ENCODE data around the gene ANKFY1.

Gene ANKFY1

DNA sequence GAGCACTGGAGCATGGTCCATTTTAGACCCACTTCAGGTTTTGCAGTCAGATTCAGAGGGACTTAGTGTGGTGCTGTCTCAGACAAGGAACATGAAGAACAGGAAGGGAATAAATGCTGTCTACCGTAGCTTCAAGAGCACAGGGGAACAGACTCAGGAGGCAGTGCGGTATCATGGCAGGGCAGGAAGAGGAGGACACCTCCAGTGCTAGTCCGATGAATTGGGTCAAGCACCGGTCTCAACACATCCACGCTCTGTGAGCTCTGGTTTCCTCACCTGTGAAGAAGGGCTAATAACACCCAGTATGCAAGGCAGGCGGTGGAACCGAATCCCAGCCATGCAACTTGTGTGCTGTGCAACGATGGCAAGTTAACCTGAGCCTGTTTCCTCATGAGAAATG, 3.6 kb upstream of the ANKFY1 start:
- H3K27me3 ChIP-seq (ENCODE audit: insufficient read depth, low read length, poor library complexity) = no peaks in the 10 kb centered on the region
- H3K4me3 ChIP-seq (ENCODE audit: low read length) = no peak overlapping the region
- no peak overlapping the region for H3K18ac ChIP-seq (ENCODE audit: low read length)
- H2BK120ac ChIP-seq (ENCODE audit: low read depth, low read length) = no peak overlapping the region
- no peaks in the 10 kb centered on the region for H3K36me3 ChIP-seq (ENCODE audit: control insufficient read depth, insufficient read depth, low read length)
- no peak overlapping the region for H4K8ac ChIP-seq (ENCODE audit: low read depth, low read length)
- H3K4me1 ChIP-seq (ENCODE audit: control insufficient read depth, low read depth, low read length) = peaks cover 6% of the 10 kb centered on the region
- H3K79me1 ChIP-seq (ENCODE audit: low read length) = peaks cover 6% of the 10 kb centered on the region
- no peak overlapping the region for H3K4ac ChIP-seq (ENCODE audit: low read depth, low read length)
- no peak overlapping the region for H3K56ac ChIP-seq (ENCODE audit: low read length)
- no peak overlapping the region for H3K9ac ChIP-seq (ENCODE audit: low read length)
- no peak overlapping the region for H3K27ac ChIP-seq (ENCODE audit: low read depth, low read length)
- no peak overlapping the region for H2AK5ac ChIP-seq (ENCODE audit: low read length)
- no peak overlapping the region for H4K5ac ChIP-seq (ENCODE audit: low read length)
- H3K79me2 ChIP-seq (ENCODE audit: control insufficient read depth, insufficient read depth, low read length) = peaks cover 12% of the 10 kb centered on the region
- DNase-seq = no peak
- no CpG with 5 or more reads among the region's 8 CpGs for WGBS (ENCODE audit: extremely low coverage, insufficient coverage, low lambda C conversion rate)
- no peak overlapping the region for H2BK15ac ChIP-seq (replicated peaks; ENCODE audit: low read depth)
- H3K4me2 ChIP-seq (ENCODE audit: low read length) = no peak overlapping the region
- H2BK5ac ChIP-seq (ENCODE audit: low read length) = no peak overlapping the region
- no peak overlapping the region for H3K23ac ChIP-seq (ENCODE audit: low read length)

DNA sequence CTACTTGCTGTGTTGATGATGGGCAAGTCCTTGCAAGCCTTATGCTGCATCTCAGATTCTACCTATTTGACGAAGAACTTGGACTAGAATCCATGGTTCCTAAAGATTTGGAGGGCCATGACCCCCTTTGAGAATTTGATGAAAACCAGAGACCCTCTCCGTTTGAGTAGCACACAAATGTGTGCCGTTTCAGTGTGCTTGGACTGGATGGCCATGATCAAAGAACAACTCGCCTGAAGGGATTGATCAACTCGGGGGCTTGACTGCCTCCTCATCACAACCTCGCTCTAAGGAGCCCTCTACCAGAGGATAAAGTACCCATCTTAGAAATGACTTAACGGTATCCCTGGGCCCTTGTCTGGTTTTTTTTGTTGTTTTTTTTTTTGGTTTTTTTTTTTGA, 2.8 kb upstream of the ANKFY1 start:
- H4K5ac ChIP-seq (ENCODE audit: low read length) = no peak overlapping the region
- H3K27me3 ChIP-seq (ENCODE audit: insufficient read depth, low read length, poor library complexity) = no peaks in the 10 kb centered on the region
- H3K27ac ChIP-seq (ENCODE audit: low read depth, low read length) = no peak overlapping the region
- H3K23ac ChIP-seq (ENCODE audit: low read length) = no peak overlapping the region
- H3K4me3 ChIP-seq (ENCODE audit: low read length) = no peak overlapping the region
- no peak overlapping the region for H3K9ac ChIP-seq (ENCODE audit: low read length)
- no peaks in the 10 kb centered on the region for H3K36me3 ChIP-seq (ENCODE audit: control insufficient read depth, insufficient read depth, low read length)
- no peak overlapping the region for H3K18ac ChIP-seq (ENCODE audit: low read length)
- H4K8ac ChIP-seq (ENCODE audit: low read depth, low read length) = no peak overlapping the region
- H2BK5ac ChIP-seq (ENCODE audit: low read length) = no peak overlapping the region
- H3K4ac ChIP-seq (ENCODE audit: low read depth, low read length) = no peak overlapping the region
- WGBS (ENCODE audit: extremely low coverage, insufficient coverage, low lambda C conversion rate) = no CpG with 5 or more reads among the region's 7 CpGs
- no peak overlapping the region for H2BK15ac ChIP-seq (replicated peaks; ENCODE audit: low read depth)
- H3K79me1 ChIP-seq (ENCODE audit: low read length) = peaks cover 9% of the 10 kb centered on the region
- H3K79me2 ChIP-seq (ENCODE audit: control insufficient read depth, insufficient read depth, low read length) = peaks cover 20% of the 10 kb centered on the region
- DNase-seq = no peak
- H3K4me2 ChIP-seq (ENCODE audit: low read length) = no peak overlapping the region
- H2AK5ac ChIP-seq (ENCODE audit: low read length) = no peak overlapping the region
- H2BK120ac ChIP-seq (ENCODE audit: low read depth, low read length) = no peak overlapping the region
- peaks cover 6% of the 10 kb centered on the region for H3K4me1 ChIP-seq (ENCODE audit: control insufficient read depth, low read depth, low read length)
- no peak overlapping the region for H3K56ac ChIP-seq (ENCODE audit: low read length)

DNA sequence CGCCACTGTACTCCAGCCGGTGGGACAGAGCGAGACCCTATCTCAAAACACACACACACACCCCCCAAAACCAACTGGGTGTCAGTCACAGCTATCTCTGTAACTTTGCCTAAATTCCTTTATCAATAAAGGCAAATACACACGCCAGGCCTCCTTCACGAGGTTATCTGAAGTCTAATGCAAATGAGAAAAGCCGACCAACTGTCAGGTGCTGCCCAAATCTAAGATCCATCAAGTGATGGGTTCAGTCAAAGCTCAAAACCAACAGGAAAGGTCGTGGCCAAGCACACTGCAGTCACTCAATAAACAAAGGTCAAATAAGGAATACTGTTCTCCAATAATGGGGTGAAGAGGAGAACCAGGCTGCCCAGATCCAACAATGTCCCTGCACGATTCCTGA, 1.1 kb downstream of the ANKFY1 start:
- Histone ChIP-seq H3K79me2 (ENCODE audit: control insufficient read depth, insufficient read depth, low read length) (peaks cover 47% of the 10 kb centered on the region), H3K4me3 (ENCODE audit: low read length) (peak overlapping the region; percentile 72), H4K5ac (ENCODE audit: low read length) (no peak overlapping the region), H3K27ac (ENCODE audit: low read depth, low read length) (no peak overlapping the region), H3K9ac (ENCODE audit: low read length) (peak overlapping the region; percentile 85), H3K56ac (ENCODE audit: low read length) (peak overlapping the region; percentile 93), H3K4ac (ENCODE audit: low read depth, low read length) (no peak overlapping the region), H3K4me2 (ENCODE audit: low read length) (peak overlapping the region; percentile 98), H4K8ac (ENCODE audit: low read depth, low read length) (no peak overlapping the region), H2BK120ac (ENCODE audit: low read depth, low read length) (no peak overlapping the region), H3K79me1 (ENCODE audit: low read length) (peaks cover 22% of the 10 kb centered on the region), H3K4me1 (ENCODE audit: control insufficient read depth, low read depth, low read length) (peaks cover 6% of the 10 kb centered on the region), H2BK15ac (replicated peaks; ENCODE audit: low read depth) (no peak overlapping the region), H3K27me3 (ENCODE audit: insufficient read depth, low read length, poor library complexity) (no peaks in the 10 kb centered on the region), H2AK5ac (ENCODE audit: low read length) (no peak overlapping the region), H3K36me3 (ENCODE audit: control insufficient read depth, insufficient read depth, low read length) (no peaks in the 10 kb centered on the region), H3K23ac (ENCODE audit: low read length) (peak overlapping the region; percentile 20), H3K18ac (ENCODE audit: low read length) (no peak overlapping the region), H2BK5ac (ENCODE audit: low read length) (no peak overlapping the region)
- no peak for DNase-seq
- WGBS (ENCODE audit: extremely low coverage, insufficient coverage, low lambda C conversion rate) = no CpG with 5 or more reads among the region's 8 CpGs

DNA sequence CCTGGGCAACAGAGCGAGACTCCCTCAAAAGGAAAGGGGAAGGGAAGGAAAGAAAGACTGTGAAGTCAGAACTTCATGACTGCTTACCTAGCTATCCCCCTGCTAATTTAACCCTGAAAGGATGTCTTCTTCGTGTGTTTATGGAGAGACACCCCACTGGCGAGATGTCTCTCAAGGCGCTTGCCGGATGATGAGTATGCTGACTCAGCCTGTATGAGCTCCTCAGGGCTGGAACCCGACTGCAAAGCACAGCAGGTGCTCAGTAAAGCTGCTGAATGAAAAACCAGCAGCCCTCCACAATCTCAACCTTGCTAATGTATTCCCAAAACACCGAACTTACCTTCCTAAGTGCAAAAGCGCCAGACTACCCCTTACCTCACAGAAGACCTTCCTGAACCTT, 2.3 kb downstream of the ANKFY1 start:
- H3K23ac ChIP-seq (ENCODE audit: low read length) = no peak overlapping the region
- H3K79me2 ChIP-seq (ENCODE audit: control insufficient read depth, insufficient read depth, low read length) = peaks cover 57% of the 10 kb centered on the region
- H2BK120ac ChIP-seq (ENCODE audit: low read depth, low read length) = no peak overlapping the region
- peak; percentile 37 for DNase-seq
- H2BK5ac ChIP-seq (ENCODE audit: low read length) = no peak overlapping the region
- H4K8ac ChIP-seq (ENCODE audit: low read depth, low read length) = no peak overlapping the region
- no peak overlapping the region for H3K9ac ChIP-seq (ENCODE audit: low read length)
- no peaks in the 10 kb centered on the region for H3K36me3 ChIP-seq (ENCODE audit: control insufficient read depth, insufficient read depth, low read length)
- peaks cover 31% of the 10 kb centered on the region for H3K79me1 ChIP-seq (ENCODE audit: low read length)
- H3K4me2 ChIP-seq (ENCODE audit: low read length) = no peak overlapping the region
- no peak overlapping the region for H3K56ac ChIP-seq (ENCODE audit: low read length)
- no peaks in the 10 kb centered on the region for H3K27me3 ChIP-seq (ENCODE audit: insufficient read depth, low read length, poor library complexity)
- H3K27ac ChIP-seq (ENCODE audit: low read depth, low read length) = peak overlapping the region; percentile 40
- no peak overlapping the region for H3K4me3 ChIP-seq (ENCODE audit: low read length)
- no peak overlapping the region for H2AK5ac ChIP-seq (ENCODE audit: low read length)
- H4K5ac ChIP-seq (ENCODE audit: low read length) = no peak overlapping the region
- H3K18ac ChIP-seq (ENCODE audit: low read length) = no peak overlapping the region
- peaks cover 6% of the 10 kb centered on the region for H3K4me1 ChIP-seq (ENCODE audit: control insufficient read depth, low read depth, low read length)
- H3K4ac ChIP-seq (ENCODE audit: low read depth, low read length) = no peak overlapping the region
- WGBS (ENCODE audit: extremely low coverage, insufficient coverage, low lambda C conversion rate) = no CpG with 5 or more reads among the region's 8 CpGs
- no peak overlapping the region for H2BK15ac ChIP-seq (replicated peaks; ENCODE audit: low read depth)

DNA sequence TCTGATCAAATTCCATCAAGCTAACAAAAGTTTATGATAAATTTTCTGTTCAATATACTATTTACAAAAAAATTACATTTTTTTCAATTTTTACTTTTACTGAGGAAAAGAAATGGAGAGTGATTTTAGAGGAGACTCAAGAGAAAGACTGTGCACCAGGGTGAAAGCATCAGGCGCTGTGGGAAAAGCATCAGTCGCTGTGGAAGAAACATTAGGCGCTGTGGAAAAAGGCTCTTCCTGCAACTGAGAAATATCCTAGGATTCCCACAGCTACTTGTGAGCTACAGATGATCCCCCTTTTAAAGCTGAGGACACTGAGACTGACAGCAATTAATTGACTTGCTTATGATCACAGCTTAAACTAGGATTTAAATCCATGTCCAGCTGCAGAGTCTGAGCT, 4.9 kb downstream of the ANKFY1 start:
- Histone ChIP-seq H2BK5ac (ENCODE audit: low read length) (no peak overlapping the region), H2BK15ac (replicated peaks; ENCODE audit: low read depth) (no peak overlapping the region), H3K36me3 (ENCODE audit: control insufficient read depth, insufficient read depth, low read length) (no peaks in the 10 kb centered on the region), H3K27me3 (ENCODE audit: insufficient read depth, low read length, poor library complexity) (no peaks in the 10 kb centered on the region), H3K9ac (ENCODE audit: low read length) (no peak overlapping the region), H3K4me2 (ENCODE audit: low read length) (no peak overlapping the region), H2BK120ac (ENCODE audit: low read depth, low read length) (no peak overlapping the region), H2AK5ac (ENCODE audit: low read length) (no peak overlapping the region), H3K79me1 (ENCODE audit: low read length) (peaks cover 34% of the 10 kb centered on the region), H3K23ac (ENCODE audit: low read length) (no peak overlapping the region), H3K79me2 (ENCODE audit: control insufficient read depth, insufficient read depth, low read length) (peaks cover 64% of the 10 kb centered on the region), H3K27ac (ENCODE audit: low read depth, low read length) (no peak overlapping the region), H3K4ac (ENCODE audit: low read depth, low read length) (no peak overlapping the region), H3K4me1 (ENCODE audit: control insufficient read depth, low read depth, low read length) (peaks cover 3% of the 10 kb centered on the region), H3K18ac (ENCODE audit: low read length) (no peak overlapping the region), H4K5ac (ENCODE audit: low read length) (no peak overlapping the region), H3K4me3 (ENCODE audit: low read length) (peak overlapping the region; percentile 6), H4K8ac (ENCODE audit: low read depth, low read length) (no peak overlapping the region), H3K56ac (ENCODE audit: low read length) (no peak overlapping the region)
- DNase-seq = no peak
- no CpG with 5 or more reads among the region's 3 CpGs for WGBS (ENCODE audit: extremely low coverage, insufficient coverage, low lambda C conversion rate)

DNA sequence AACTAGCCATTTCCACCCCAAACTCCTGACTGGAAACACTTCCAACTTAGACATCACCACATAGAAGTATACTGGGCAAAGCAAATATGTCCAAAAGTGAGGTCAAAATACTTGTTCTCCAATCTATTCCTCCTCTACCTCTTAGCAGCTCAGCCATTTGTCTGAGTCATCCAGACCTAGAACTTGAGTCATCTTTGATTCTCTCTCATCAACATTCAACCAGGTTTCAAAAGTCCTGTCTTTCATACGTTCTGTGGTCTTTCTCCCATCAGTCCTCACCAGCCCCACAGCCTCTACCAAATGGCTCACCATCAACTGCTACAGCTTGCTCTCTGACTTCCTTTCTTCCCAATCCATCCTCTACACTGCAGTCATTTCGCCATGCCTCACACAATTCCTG, 6.8 kb downstream of the ANKFY1 start:
- H4K5ac ChIP-seq (ENCODE audit: low read length) = no peak overlapping the region
- no peak overlapping the region for H2AK5ac ChIP-seq (ENCODE audit: low read length)
- H3K9ac ChIP-seq (ENCODE audit: low read length) = no peak overlapping the region
- no peak overlapping the region for H4K8ac ChIP-seq (ENCODE audit: low read depth, low read length)
- no peak overlapping the region for H3K56ac ChIP-seq (ENCODE audit: low read length)
- H3K79me1 ChIP-seq (ENCODE audit: low read length) = peaks cover 29% of the 10 kb centered on the region
- H3K4ac ChIP-seq (ENCODE audit: low read depth, low read length) = no peak overlapping the region
- no peak overlapping the region for H3K4me3 ChIP-seq (ENCODE audit: low read length)
- DNase-seq = no peak
- no peaks in the 10 kb centered on the region for H3K36me3 ChIP-seq (ENCODE audit: control insufficient read depth, insufficient read depth, low read length)
- H2BK120ac ChIP-seq (ENCODE audit: low read depth, low read length) = no peak overlapping the region
- H2BK5ac ChIP-seq (ENCODE audit: low read length) = no peak overlapping the region
- H3K27me3 ChIP-seq (ENCODE audit: insufficient read depth, low read length, poor library complexity) = no peaks in the 10 kb centered on the region
- WGBS (ENCODE audit: extremely low coverage, insufficient coverage, low lambda C conversion rate) = no CpG with 5 or more reads among the region's 2 CpGs
- H3K79me2 ChIP-seq (ENCODE audit: control insufficient read depth, insufficient read depth, low read length) = peaks cover 57% of the 10 kb centered on the region
- H3K27ac ChIP-seq (ENCODE audit: low read depth, low read length) = no peak overlapping the region
- H3K4me1 ChIP-seq (ENCODE audit: control insufficient read depth, low read depth, low read length) = no peaks in the 10 kb centered on the region
- no peak overlapping the region for H3K18ac ChIP-seq (ENCODE audit: low read length)
- no peak overlapping the region for H3K4me2 ChIP-seq (ENCODE audit: low read length)
- no peak overlapping the region for H3K23ac ChIP-seq (ENCODE audit: low read length)
- no peak overlapping the region for H2BK15ac ChIP-seq (replicated peaks; ENCODE audit: low read depth)
